HUDEP-2 (cell line): Measurements from ENCODE around the gene OSBPL6.

Experiments
- DNase-seq, 76 experiments: peaks; one replicate each; lab custom pipeline; 2025; ENCODE audit not compliant: unreplicated experiment in 76 of 76; lab: John Stamatoyannopoulos, UW

The OSBPL6 gene

GRCh38 chr2:178237488-178238153, 43.3 kb downstream of the OSBPL6 start:
- DNase-seq = no peak

- DNase-seq = no peak
Observed at GRCh38 chr2:178238154-178238521, 43.8 kb downstream of the OSBPL6 start.

- DNase-seq = no peak
Observed at GRCh38 chr2:178238750-178239149, 44.4 kb downstream of the OSBPL6 start.

GRCh38 chr2:178241844-178242551, 47.7 kb downstream of the OSBPL6 start:
- no peak for DNase-seq

GRCh38 chr2:178242552-178242883, 48.2 kb downstream of the OSBPL6 start:
- no peak for DNase-seq

- no peak for DNase-seq
Observed at GRCh38 chr2:178243961-178244360, 49.6 kb downstream of the OSBPL6 start.

GRCh38 chr2:178244777-178245176, 50.5 kb downstream of the OSBPL6 start:
- DNase-seq = no peak

GRCh38 chr2:178246696-178247095, 52.4 kb downstream of the OSBPL6 start:
- DNase-seq = no peak

GRCh38 chr2:178247250-178247649, 52.9 kb downstream of the OSBPL6 start:
- no peak for DNase-seq

GRCh38 chr2:178250429-178250828, 56.1 kb downstream of the OSBPL6 start:
- DNase-seq = no peak

- DNase-seq = no peak
Observed at GRCh38 chr2:178251151-178251955, 57.0 kb downstream of the OSBPL6 start.

- DNase-seq = no peak
Observed at GRCh38 chr2:178256382-178257042, 62.2 kb downstream of the OSBPL6 start.

- no peak for DNase-seq
Observed at GRCh38 chr2:178257127-178257526, 62.8 kb downstream of the OSBPL6 start.

GRCh38 chr2:178258916-178259315, 64.6 kb downstream of the OSBPL6 start:
- DNase-seq = no peak

- no peak for DNase-seq
Observed at GRCh38 chr2:178263159-178263860, 69.0 kb downstream of the OSBPL6 start.

GRCh38 chr2:178264211-178264610, 69.9 kb downstream of the OSBPL6 start:
- no peak for DNase-seq

GRCh38 chr2:178265851-178266250, 71.5 kb downstream of the OSBPL6 start:
- DNase-seq = no peak

GRCh38 chr2:178266445-178266844, 72.1 kb downstream of the OSBPL6 start:
- no peak for DNase-seq

GRCh38 chr2:178267660-178268059, 73.3 kb downstream of the OSBPL6 start:
- DNase-seq = no peak

GRCh38 chr2:178268435-178268834, 74.1 kb downstream of the OSBPL6 start:
- no peak for DNase-seq
